ENCODE results near the gene NT5C3B. TPM values are rescaled to one million over a fixed set of nuclear protein-coding genes. Genes with fewer than 3 reads are reported as not detected.

Gene NT5C3B
- total and polyA plus RNA-seq, 2 donors (not counting 3 experiments of a cell fraction or from before 2014, with no cell fraction given), result 67.3 to 92.5 TPM

DNA sequence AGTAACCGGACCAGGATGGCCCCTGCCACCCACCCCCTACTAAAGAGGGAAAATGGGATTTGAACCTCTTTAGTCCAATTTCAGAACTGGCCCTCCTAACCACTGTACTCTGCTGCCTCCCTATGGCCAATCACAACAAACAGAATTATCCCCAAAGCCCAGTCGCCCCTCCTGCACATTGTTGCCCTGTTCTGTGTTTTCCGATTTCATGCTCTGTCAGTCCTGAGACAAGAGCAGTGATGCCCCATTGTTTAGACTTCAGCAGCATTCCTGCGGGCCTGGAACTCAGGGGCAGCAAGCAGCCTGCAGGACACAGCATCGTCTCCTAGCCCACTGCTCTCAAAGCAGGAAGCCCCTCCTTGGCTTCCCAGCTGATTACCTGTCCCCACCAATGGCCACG lies 49.7 kb upstream of the NT5C3B start:
- Histone ChIP-seq H3K4me2 (ENCODE audit: insufficient read depth, low read length) (no peak overlapping the region), H4K20me1 (replicated peaks; ENCODE audit: control insufficient read depth, extremely low read depth, insufficient read depth, low read length) (no peaks in the 10 kb centered on the region), H3K36me3 (ENCODE audit: control insufficient read depth in 2 of 2, extremely low read depth in 1 of 2, insufficient read depth in 2 of 2, low read length in 2 of 2) (peaks cover 42 to 52% of the 10 kb centered on the region in 2 experiments), H3K79me2 (ENCODE audit: control insufficient read depth, insufficient read depth, low read length) (peaks cover 4% of the 10 kb centered on the region), H3K4me3 (replicated peaks in 1 of 3; ENCODE audit: insufficient read depth in 1 of 3, low read depth in 1 of 3, low read length in 3 of 3) (no peak overlapping the region), H3K9ac (replicated peaks; ENCODE audit: extremely low read depth, insufficient read depth, low read length) (no peak overlapping the region), H3K27me3 (ENCODE audit: control insufficient read depth in 2 of 2, insufficient read depth in 2 of 2, low read length in 2 of 2) (no peaks in the 10 kb centered on the region), H3K27ac (ENCODE audit: insufficient read depth, low read depth, low read length) (no peak overlapping the region), H3K9me3 (replicated peaks; ENCODE audit: control insufficient read depth, insufficient read depth, low read length) (no peaks in the 10 kb centered on the region), H3K9me1 (replicated peaks; ENCODE audit: control insufficient read depth, extremely low read depth, insufficient read depth, low read length) (no peaks in the 10 kb centered on the region), H2AFZ (ENCODE audit: low read depth, low read length) (no peak overlapping the region), H3K4me1 (ENCODE audit: control insufficient read depth, extremely low read depth, insufficient read depth, low read length) (no peaks in the 10 kb centered on the region)
- dilution Hi-C loops (cut with MboI; ENCODE audit: extremely low pct_ligation_motif_present, low sequenced_read_pairs), result no loop called here
- DNase-seq (ENCODE audit: low read depth, low spot score), result no peak
- ChIA-PET POLR2A (no interaction called here), CTCF (interaction anchor here (0.7 kb wide), 1 partner anchor 32 kb away, joined by 3 read pairs; no protein-coding TSS in a partner anchor)
- TF ChIP-seq GATA2 (IDR thresholded peaks at IDR 0.05; ENCODE audit: insufficient read depth, insufficient read length, low read depth, low read length) (no peak), JUN (IDR thresholded peaks at IDR 0.05; ENCODE audit: borderline replicate concordance, insufficient read depth, insufficient read length, low read depth) (no peak)
- TF ChIP-seq, protein P1, sequence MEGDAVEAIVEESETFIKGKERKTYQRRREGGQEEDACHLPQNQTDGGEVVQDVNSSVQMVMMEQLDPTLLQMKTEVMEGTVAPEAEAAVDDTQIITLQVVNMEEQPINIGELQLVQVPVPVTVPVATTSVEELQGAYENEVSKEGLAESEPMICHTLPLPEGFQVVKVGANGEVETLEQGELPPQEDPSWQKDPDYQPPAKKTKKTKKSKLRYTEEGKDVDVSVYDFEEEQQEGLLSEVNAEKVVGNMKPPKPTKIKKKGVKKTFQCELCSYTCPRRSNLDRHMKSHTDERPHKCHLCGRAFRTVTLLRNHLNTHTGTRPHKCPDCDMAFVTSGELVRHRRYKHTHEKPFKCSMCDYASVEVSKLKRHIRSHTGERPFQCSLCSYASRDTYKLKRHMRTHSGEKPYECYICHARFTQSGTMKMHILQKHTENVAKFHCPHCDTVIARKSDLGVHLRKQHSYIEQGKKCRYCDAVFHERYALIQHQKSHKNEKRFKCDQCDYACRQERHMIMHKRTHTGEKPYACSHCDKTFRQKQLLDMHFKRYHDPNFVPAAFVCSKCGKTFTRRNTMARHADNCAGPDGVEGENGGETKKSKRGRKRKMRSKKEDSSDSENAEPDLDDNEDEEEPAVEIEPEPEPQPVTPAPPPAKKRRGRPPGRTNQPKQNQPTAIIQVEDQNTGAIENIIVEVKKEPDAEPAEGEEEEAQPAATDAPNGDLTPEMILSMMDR (IDR thresholded peaks at IDR 0.05; ENCODE audit: extremely low read depth in 1 of 2, insufficient read depth in 1 of 2, low read depth in 1 of 2, low read length in 2 of 2), result peak in 1 of 2 donors; percentile 9
- no peak for FAIRE-seq
- intact Hi-C loops (cut with micrococcal nuclease), result loop anchor here (5.0 kb wide), 1 partner anchor 148 kb away; no protein-coding TSS in a partner anchor
- no TSS peak for BruUV-seq (replicated peaks)

DNA sequence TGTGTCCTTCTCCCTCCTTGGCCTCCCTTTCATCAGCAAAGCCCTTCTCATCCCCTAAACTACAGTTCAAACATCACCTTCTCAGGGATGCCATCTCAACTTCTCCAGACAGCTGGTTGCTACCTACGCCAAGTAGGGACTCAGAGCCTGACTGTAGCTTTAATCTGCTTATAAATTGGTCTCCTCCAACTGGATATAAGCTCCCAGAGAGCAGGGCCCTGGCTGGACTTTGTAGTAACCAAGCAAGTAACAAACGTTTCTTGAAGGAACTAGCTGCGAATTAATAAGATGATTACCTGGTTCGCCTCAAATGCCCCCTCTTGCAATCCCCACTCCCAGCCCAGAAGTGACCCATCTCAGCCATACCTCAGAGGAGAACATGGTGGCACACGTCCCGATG lies 46.7 kb upstream of the NT5C3B start:
- DNase-seq (ENCODE audit: low read depth, low spot score) (no peak), FAIRE-seq (no peak)
- H3K9me3 ChIP-seq (replicated peaks; ENCODE audit: control insufficient read depth, insufficient read depth, low read length), result no peaks in the 10 kb centered on the region
- CTCF ChIA-PET, result no interaction called here
- POLR2A ChIA-PET, result no interaction called here
- no peak overlapping the region for H3K9ac ChIP-seq (replicated peaks; ENCODE audit: extremely low read depth, insufficient read depth, low read length)
- no TSS peak for BruUV-seq (replicated peaks)
- intact Hi-C loops (cut with micrococcal nuclease), result no loop called here
- TF ChIP-seq POLR2A (IDR thresholded peaks at IDR 0.05; ENCODE audit: low read depth, low read length) (no peak), POLR2AphosphoS5 (IDR thresholded peaks at IDR 0.05; ENCODE audit: insufficient read depth, low read depth, low read length) (no peak), MYC (IDR thresholded peaks at IDR 0.05; ENCODE audit: low read depth, low read length) (no peak), GATA2 (IDR thresholded peaks at IDR 0.05; ENCODE audit: insufficient read depth, insufficient read length, low read depth, low read length) (no peak), FOS (IDR thresholded peaks at IDR 0.05; ENCODE audit: borderline replicate concordance, insufficient read depth, low read length) (no peak), JUN (IDR thresholded peaks at IDR 0.05; ENCODE audit: borderline replicate concordance, insufficient read depth, insufficient read length, low read depth) (no peak), EZH2 (IDR thresholded peaks at IDR 0.05; ENCODE audit: borderline replicate concordance, low read depth, low read length, severe bottlenecking) (no peak)
- TF ChIP-seq, protein P2, sequence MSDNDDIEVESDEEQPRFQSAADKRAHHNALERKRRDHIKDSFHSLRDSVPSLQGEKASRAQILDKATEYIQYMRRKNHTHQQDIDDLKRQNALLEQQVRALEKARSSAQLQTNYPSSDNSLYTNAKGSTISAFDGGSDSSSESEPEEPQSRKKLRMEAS (IDR thresholded peaks at IDR 0.05; ENCODE audit: insufficient read depth, insufficient read length), result no peak
- TF ChIP-seq, protein P1 (IDR thresholded peaks at IDR 0.05; ENCODE audit: extremely low read depth in 1 of 2, insufficient read depth in 1 of 2, low read depth in 1 of 2, low read length in 2 of 2), result no peak
- no peaks in the 10 kb centered on the region for H4K20me1 ChIP-seq (replicated peaks; ENCODE audit: control insufficient read depth, extremely low read depth, insufficient read depth, low read length)
- H3K4me1 ChIP-seq (ENCODE audit: control insufficient read depth, extremely low read depth, insufficient read depth, low read length), result no peaks in the 10 kb centered on the region
- no peaks in the 10 kb centered on the region for H3K27me3 ChIP-seq (ENCODE audit: control insufficient read depth in 2 of 2, insufficient read depth in 2 of 2, low read length in 2 of 2)
- H3K36me3 ChIP-seq (ENCODE audit: control insufficient read depth in 2 of 2, extremely low read depth in 1 of 2, insufficient read depth in 2 of 2, low read length in 2 of 2), result peaks cover 56 to 59% of the 10 kb centered on the region in 2 experiments
- H3K4me2 ChIP-seq (ENCODE audit: insufficient read depth, low read length), result no peak overlapping the region
- dilution Hi-C loops (cut with MboI; ENCODE audit: extremely low pct_ligation_motif_present, low sequenced_read_pairs), result no loop called here
- H3K9me1 ChIP-seq (replicated peaks; ENCODE audit: control insufficient read depth, extremely low read depth, insufficient read depth, low read length), result no peaks in the 10 kb centered on the region
- H3K27ac ChIP-seq (ENCODE audit: insufficient read depth, low read depth, low read length), result no peak overlapping the region
- peaks cover 5% of the 10 kb centered on the region for H3K79me2 ChIP-seq (ENCODE audit: control insufficient read depth, insufficient read depth, low read length)
- H2AFZ ChIP-seq (ENCODE audit: low read depth, low read length), result no peak overlapping the region
- no peak overlapping the region for H3K4me3 ChIP-seq (replicated peaks in 1 of 3; ENCODE audit: insufficient read depth in 1 of 3, low read depth in 1 of 3, low read length in 3 of 3)

All from endothelial cell of umbilical vein (primary cell).